Cardiac muscle cell (in vitro differentiated cells and primary cell): ENCODE results near the gene ABCC11. TPM values are rescaled to one million over a fixed set of nuclear protein-coding genes. Genes with fewer than 3 reads are reported as not detected.

Source experiments
- DNase-seq, 2 donors: peaks; one replicate each; pipeline versions ENCODE4 v3.0.0 to v3.0.0-alpha.2; 2010 to 2017; ENCODE audit warnings: low read depth in 1 of 2, low spot score in 1 of 2
- H3K27ac ChIP-seq: fragments of 200-600 bp; sonication (generic); 2 replicates; pipeline ENCODE4 v1.5.1; 2016
- H3K27me3 ChIP-seq: fragments of 200-600 bp; sonication (generic); 2 replicates; pipeline ENCODE4 v1.6.0; 2016; ENCODE audit warnings: control low read depth
- H3K36me3 ChIP-seq: fragments of 200-600 bp; sonication (generic); 2 replicates; pipeline ENCODE4 v1.5.1; 2016; ENCODE audit warnings: control low read depth
- H3K4me1 ChIP-seq: fragments of 200-600 bp; sonication (generic); 2 replicates; pipeline ENCODE4 v1.8.1; 2017; ENCODE audit warnings: low read depth, mild to moderate bottlenecking, mixed run types
- H3K4me3 ChIP-seq: fragments of 200-600 bp; sonication (generic); 2 replicates; pipeline ENCODE4 v1.5.1; 2016; ENCODE audit warnings: mild to moderate bottlenecking
- H3K9me3 ChIP-seq: fragments of 200-600 bp; sonication (generic); 2 replicates; pipeline ENCODE4 v1.5.1; 2017; ENCODE audit warnings: low read depth, mild to moderate bottlenecking, control low read depth
- polyA plus RNA-seq: library from polyadenylated mRNA; unstranded; fragments of >200 nt; fragmentation: Nextera tagmentation; extraction: Ambion mirVana; gene quantifications from 2 replicates; pipeline ENCODE4 v1.2.1, GENCODE V29; 2016
- total RNA-seq: library from RNA; depleted of rRNA; stranded (reverse); fragments of >200 nt; gene quantifications from 2 replicates; pipeline ENCODE4 v1.2.3, GENCODE V29; 2016
- TF ChIP-seq, protein P1 (sequence below): IDR thresholded peaks from 2 replicates; pipeline ENCODE4 v1.5.1; 2012; ENCODE audit warnings: low read depth, mild to moderate bottlenecking, low read length

The ABCC11 gene
- total and polyA plus RNA-seq, 2 experiments from 2014 or later, result 0.05 to 0.18 TPM

- Histone ChIP-seq H3K9me3 (no peaks in the 10 kb centered on the region), H3K4me3 (no peak overlapping the region), H3K36me3 (no peaks in the 10 kb centered on the region), H3K27me3 (no peaks in the 10 kb centered on the region), H3K4me1 (no peaks in the 10 kb centered on the region), H3K27ac (no peak overlapping the region)
- TF ChIP-seq, protein P1, sequence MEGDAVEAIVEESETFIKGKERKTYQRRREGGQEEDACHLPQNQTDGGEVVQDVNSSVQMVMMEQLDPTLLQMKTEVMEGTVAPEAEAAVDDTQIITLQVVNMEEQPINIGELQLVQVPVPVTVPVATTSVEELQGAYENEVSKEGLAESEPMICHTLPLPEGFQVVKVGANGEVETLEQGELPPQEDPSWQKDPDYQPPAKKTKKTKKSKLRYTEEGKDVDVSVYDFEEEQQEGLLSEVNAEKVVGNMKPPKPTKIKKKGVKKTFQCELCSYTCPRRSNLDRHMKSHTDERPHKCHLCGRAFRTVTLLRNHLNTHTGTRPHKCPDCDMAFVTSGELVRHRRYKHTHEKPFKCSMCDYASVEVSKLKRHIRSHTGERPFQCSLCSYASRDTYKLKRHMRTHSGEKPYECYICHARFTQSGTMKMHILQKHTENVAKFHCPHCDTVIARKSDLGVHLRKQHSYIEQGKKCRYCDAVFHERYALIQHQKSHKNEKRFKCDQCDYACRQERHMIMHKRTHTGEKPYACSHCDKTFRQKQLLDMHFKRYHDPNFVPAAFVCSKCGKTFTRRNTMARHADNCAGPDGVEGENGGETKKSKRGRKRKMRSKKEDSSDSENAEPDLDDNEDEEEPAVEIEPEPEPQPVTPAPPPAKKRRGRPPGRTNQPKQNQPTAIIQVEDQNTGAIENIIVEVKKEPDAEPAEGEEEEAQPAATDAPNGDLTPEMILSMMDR, result no peak
- DNase-seq, result no peak
Observed at GRCh38 chr16:48128769-48129168, 118.6 kb downstream of the ABCC11 start.

DNA sequence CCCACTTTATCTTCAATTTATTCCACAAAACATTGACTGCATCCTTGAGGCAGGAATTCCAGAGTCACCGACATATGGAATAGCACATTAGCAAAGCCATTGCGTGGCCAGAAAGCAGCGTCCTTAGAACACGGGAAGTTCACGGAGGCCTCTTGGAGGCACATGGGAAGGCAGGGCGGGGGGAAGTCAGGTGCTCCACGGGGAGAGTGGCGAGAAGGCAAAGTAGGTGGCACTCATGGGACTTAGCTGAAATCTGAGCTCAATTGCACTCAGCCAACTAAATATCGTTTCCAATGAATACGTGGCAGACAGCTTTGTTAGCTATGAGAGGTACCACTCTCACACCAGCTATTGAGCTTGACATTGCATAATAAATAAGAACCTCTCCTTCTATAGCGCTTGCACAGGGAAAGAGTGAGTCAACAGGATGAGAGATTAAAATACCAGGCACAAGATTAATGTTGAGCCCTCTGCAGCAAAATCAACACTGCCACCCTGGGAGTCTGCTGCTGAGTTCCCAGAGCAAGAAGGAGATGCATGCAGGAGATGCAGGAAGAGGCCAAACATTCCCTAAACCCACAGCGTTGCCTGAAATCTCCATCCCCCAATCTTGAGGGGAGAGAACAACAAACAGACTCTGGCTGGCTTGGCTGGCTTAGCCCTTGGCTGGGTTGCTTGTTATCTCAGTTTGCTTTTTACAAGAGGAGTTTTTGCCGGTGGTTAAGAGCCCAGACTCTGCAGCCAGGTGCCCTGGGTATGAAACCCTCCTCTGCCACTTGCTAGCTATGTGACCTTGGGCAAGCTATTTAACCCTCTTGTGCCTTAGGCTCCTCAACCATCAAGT, 120.3 kb downstream of the ABCC11 start:
- Histone ChIP-seq H3K4me1 (no peaks in the 10 kb centered on the region), H3K4me3 (no peak overlapping the region), H3K36me3 (no peaks in the 10 kb centered on the region), H3K27ac (no peak overlapping the region), H3K27me3 (no peaks in the 10 kb centered on the region), H3K9me3 (no peaks in the 10 kb centered on the region)
- DNase-seq, result peak; percentile 5 to 98
- TF ChIP-seq, protein P1, result no peak

GRCh38 chr16:48125888-48126287, 121.5 kb downstream of the ABCC11 start:
- no peak for DNase-seq
- no peak overlapping the region for H3K27ac ChIP-seq
- no peaks in the 10 kb centered on the region for H3K27me3 ChIP-seq
- no peaks in the 10 kb centered on the region for H3K36me3 ChIP-seq
- no peaks in the 10 kb centered on the region for H3K4me1 ChIP-seq
- no peak overlapping the region for H3K4me3 ChIP-seq
- H3K9me3 ChIP-seq, result no peaks in the 10 kb centered on the region
- TF ChIP-seq, protein P1, result no peak

- TF ChIP-seq, protein P1, result no peak
- Histone ChIP-seq H3K9me3 (no peaks in the 10 kb centered on the region), H3K4me1 (no peaks in the 10 kb centered on the region), H3K4me3 (no peak overlapping the region), H3K36me3 (no peaks in the 10 kb centered on the region), H3K27ac (no peak overlapping the region), H3K27me3 (no peaks in the 10 kb centered on the region)
- DNase-seq, result no peak
Observed at GRCh38 chr16:48124266-48124665, 123.1 kb downstream of the ABCC11 start.

DNA sequence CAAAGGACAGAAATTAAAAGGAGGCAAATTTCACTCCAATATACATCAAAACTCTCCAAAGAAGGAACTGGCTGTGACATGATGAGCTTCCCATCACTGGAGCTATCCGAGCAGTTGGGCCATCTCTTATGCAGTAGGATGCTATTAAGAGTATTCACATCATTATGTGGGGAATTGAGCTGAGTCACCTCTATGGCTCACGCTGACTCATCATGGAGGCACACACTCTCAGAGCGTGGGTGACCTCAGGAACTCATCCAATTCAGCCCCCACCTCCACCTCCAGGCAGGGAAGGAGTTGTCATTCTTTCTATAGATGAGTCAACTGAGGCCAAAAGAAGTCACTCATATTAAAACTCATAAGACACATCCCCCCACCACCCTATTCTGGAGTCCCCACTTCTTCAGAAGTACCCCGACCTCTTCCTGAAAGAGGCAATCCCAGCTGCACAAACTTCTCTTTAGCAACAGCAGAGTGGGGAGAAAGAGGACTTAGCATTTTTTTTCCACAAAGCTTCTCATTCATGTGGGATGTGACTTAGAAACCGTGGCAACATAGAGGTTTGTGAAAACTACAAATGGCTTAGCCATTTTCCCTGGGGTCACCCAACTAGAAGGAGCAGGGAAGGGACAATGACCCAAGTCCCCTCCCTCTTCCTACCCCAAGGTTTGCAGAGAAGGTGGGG, 124.1 kb downstream of the ABCC11 start:
- no peaks in the 10 kb centered on the region for H3K27me3 ChIP-seq
- H3K4me1 ChIP-seq, result no peaks in the 10 kb centered on the region
- peak in 1 of 2 donors; percentile 95 for DNase-seq
- H3K9me3 ChIP-seq, result no peaks in the 10 kb centered on the region
- no peaks in the 10 kb centered on the region for H3K36me3 ChIP-seq
- no peak overlapping the region for H3K4me3 ChIP-seq
- no peak overlapping the region for H3K27ac ChIP-seq
- TF ChIP-seq, protein P1, result no peak
